PFSK-1 (cell line): ENCODE measurements around the gene GPR37.

Experiments
- FOXP2 ChIP-seq: optimal IDR thresholded peaks from 2 replicates; pipeline ENCODE3; 2011; ENCODE audit warnings: borderline replicate concordance, control low read depth, inconsistent platforms; ENCODE audit not compliant: insufficient read depth; ENCODE audit errors: extremely low read length, extremely low read depth
- POLR2AphosphoS5 ChIP-seq: IDR thresholded peaks from 2 replicates; pipeline ENCODE4 v1.6.1; 2012; ENCODE audit warnings: low read depth, mild to moderate bottlenecking, control low read depth, low read length, moderate library complexity
- REST ChIP-seq, 2 experiments: IDR thresholded peaks; 2 replicates each; pipeline versions ENCODE4 v1.6.1 to v1.8.0; 2011 to 2012; ENCODE audit warnings: low read depth in 2 of 2, low read length in 2 of 2, control low read depth in 1 of 2, inconsistent platforms in 1 of 2, mild to moderate bottlenecking in 1 of 2, moderate library complexity in 1 of 2; ENCODE audit not compliant: insufficient read depth in 1 of 2
- SIN3A ChIP-seq: IDR thresholded peaks from 2 replicates; pipeline ENCODE4 v1.6.1; 2012; ENCODE audit warnings: mild to moderate bottlenecking, low read length, moderate library complexity, borderline replicate concordance; ENCODE audit not compliant: insufficient read depth
- TAF1 ChIP-seq: IDR thresholded peaks from 2 replicates; pipeline ENCODE4 v1.6.1; 2012; ENCODE audit warnings: low read length, control low read depth, borderline replicate concordance; ENCODE audit not compliant: insufficient read depth

Gene GPR37

DNA sequence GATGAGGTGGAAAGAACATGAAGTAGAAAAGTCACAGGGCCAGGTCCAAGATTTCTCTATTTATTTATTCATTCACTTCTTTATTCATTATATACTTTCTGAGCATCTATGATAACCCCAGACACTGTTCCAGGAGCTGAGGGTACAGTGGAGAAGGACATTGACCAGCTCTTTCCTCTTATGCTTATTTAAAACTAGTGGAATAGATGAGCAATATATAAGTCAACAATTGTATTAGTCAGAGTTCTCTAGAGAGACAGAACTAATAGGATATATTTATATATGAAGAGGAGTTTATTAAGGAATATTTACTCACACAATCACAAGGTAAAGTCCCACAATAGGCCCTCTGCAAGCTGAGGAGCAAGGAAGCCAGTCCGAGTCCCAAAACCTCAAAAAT, 15.0 kb upstream of the GPR37 start:
- no peak for TF ChIP-seq TAF1
- TF ChIP-seq POLR2AphosphoS5 = no peak
- TF ChIP-seq REST (IDR thresholded peaks at IDR 0.05; ENCODE audit: insufficient read depth in 1 of 2, low read depth in 2 of 2, low read length in 2 of 2) = no peak
- no peak for TF ChIP-seq FOXP2
- no peak for TF ChIP-seq SIN3A

- TF ChIP-seq REST (IDR thresholded peaks at IDR 0.05; ENCODE audit: insufficient read depth in 1 of 2, low read depth in 2 of 2, low read length in 2 of 2) (no peak), TAF1 (no peak), POLR2AphosphoS5 (no peak), SIN3A (no peak), FOXP2 (no peak)
Measured at GRCh38 chr7:124780056-124780455, 14.5 kb upstream of the GPR37 start.

- TF ChIP-seq TAF1 (no peak), FOXP2 (no peak), REST (IDR thresholded peaks at IDR 0.05; ENCODE audit: insufficient read depth in 1 of 2, low read depth in 2 of 2, low read length in 2 of 2) (no peak), POLR2AphosphoS5 (no peak), SIN3A (no peak)
Measured at GRCh38 chr7:124779620-124780019, 14.0 kb upstream of the GPR37 start.

DNA sequence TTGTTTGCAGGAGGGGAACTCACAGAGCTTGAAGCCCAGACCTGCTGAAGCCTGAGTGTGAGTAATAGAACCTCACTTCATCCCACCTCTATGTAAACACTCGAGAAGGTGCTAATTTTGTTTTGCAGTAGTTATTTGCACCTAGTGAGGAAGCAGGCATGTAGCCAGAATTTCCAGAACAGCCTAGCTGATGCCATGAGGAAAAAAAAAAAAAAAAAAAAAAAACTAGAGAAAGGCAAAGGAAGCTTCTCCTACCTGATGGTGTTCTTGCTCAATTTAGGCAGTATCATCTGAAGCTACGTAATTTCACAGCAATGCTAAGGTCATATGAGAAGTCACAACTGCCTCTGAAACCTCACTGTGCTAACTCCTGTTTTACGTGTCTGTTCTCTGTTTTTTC, 13.6 kb upstream of the GPR37 start:
- TF ChIP-seq POLR2AphosphoS5 = no peak

DNA sequence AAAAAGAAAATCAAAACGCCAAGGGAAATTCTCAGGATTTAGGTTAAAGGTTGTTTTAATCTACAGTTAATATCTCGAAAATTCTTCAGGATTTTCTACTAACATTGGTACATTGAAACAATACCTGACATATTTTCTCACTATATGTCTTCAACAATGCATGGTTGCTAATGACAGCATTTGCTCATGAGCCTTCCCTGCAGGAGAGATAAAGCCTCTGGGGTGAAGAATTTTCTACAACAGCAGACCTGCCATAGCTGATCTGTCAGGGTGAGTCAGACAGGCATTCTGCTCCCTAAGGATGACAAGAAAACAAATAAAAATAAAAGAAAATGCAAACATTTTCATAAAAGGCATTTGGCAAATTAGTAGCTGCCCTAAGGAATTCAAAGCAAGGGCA, 11.7 kb upstream of the GPR37 start:
- no peak for TF ChIP-seq REST (IDR thresholded peaks at IDR 0.05; ENCODE audit: insufficient read depth in 1 of 2, low read depth in 2 of 2, low read length in 2 of 2)
- TF ChIP-seq FOXP2 = no peak
- TF ChIP-seq POLR2AphosphoS5 = no peak
- TF ChIP-seq SIN3A = no peak
- no peak for TF ChIP-seq TAF1
